ENCODE data around the gene IL12RB1. TPM values are rescaled to one million over a fixed set of nuclear protein-coding genes. Genes with fewer than 3 reads are reported as not detected.
A peak's percentile ranks its signal among the peaks of the same experiment; 100 is the strongest.

The IL12RB1 gene
- total and polyA plus RNA-seq, 12 donors = 0.28 to 7.4 (median 1.8) TPM; not detected in 1

- Histone ChIP-seq H3K4me1 (replicated peaks in 1 of 2) (peaks cover 6 to 19% of the 10 kb centered on the region in 2 donors), H3K4me3 (peak overlapping the region in 2 of 4 donors; percentile 4 to 77), H3K9me3 (replicated peaks in 1 of 3) (no peaks in the 10 kb centered on the region), H3K27me3 (no peaks in the 10 kb centered on the region), H3K36me3 (replicated peaks in 1 of 2) (no peaks in the 10 kb centered on the region), H3K27ac (peak overlapping the region in 1 of 5 donors; percentile 64)
- WGBS, 4 donors = 30 to 35% (median 32%) methylated on average over 11 of the region's 11 CpGs
- TF ChIP-seq, protein P1, sequence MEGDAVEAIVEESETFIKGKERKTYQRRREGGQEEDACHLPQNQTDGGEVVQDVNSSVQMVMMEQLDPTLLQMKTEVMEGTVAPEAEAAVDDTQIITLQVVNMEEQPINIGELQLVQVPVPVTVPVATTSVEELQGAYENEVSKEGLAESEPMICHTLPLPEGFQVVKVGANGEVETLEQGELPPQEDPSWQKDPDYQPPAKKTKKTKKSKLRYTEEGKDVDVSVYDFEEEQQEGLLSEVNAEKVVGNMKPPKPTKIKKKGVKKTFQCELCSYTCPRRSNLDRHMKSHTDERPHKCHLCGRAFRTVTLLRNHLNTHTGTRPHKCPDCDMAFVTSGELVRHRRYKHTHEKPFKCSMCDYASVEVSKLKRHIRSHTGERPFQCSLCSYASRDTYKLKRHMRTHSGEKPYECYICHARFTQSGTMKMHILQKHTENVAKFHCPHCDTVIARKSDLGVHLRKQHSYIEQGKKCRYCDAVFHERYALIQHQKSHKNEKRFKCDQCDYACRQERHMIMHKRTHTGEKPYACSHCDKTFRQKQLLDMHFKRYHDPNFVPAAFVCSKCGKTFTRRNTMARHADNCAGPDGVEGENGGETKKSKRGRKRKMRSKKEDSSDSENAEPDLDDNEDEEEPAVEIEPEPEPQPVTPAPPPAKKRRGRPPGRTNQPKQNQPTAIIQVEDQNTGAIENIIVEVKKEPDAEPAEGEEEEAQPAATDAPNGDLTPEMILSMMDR (IDR thresholded peaks at IDR 0.05) = no peak
- TF ChIP-seq POLR2A (IDR thresholded peaks at IDR 0.05) = no peak
- intact Hi-C loops (cut with DNase I) = loop anchor here (5.0 kb wide), 2 partner anchors 35 to 45 kb away; partner anchors contain the start of gene PIK3R2 (in 1 of the 2)
- no peak for DNase-seq
Measured at GRCh38 chr19:18117364-18117691, 30.6 kb upstream of the IL12RB1 start.

- WGBS, 4 donors = 92 to 100% (median 95%) methylated on average over 1 to 4 of the region's 4 CpGs
- H3K27ac ChIP-seq = no peak overlapping the region
- intact Hi-C loops (cut with DNase I) = loop anchor here (5.0 kb wide), 2 partner anchors 53 to 138 kb away; no protein-coding TSS in a partner anchor
- peaks cover 13 to 31% of the 10 kb centered on the region in 2 donors for H3K4me1 ChIP-seq (replicated peaks in 1 of 2)
- H3K9me3 ChIP-seq (replicated peaks in 1 of 3) = no peaks in the 10 kb centered on the region
- H3K4me3 ChIP-seq = no peak overlapping the region
- no peaks in the 10 kb centered on the region for H3K36me3 ChIP-seq (replicated peaks in 1 of 2)
- no peak for TF ChIP-seq POLR2A (IDR thresholded peaks at IDR 0.05)
- H3K27me3 ChIP-seq = no peaks in the 10 kb centered on the region
- DNase-seq = no peak
Measured at GRCh38 chr19:18114483-18114882, 27.7 kb upstream of the IL12RB1 start.

- Histone ChIP-seq H3K4me3 (no peak overlapping the region), H3K4me1 (replicated peaks in 1 of 2) (peaks cover 13 to 27% of the 10 kb centered on the region in 2 donors), H3K9me3 (replicated peaks in 1 of 3) (no peaks in the 10 kb centered on the region), H3K36me3 (replicated peaks in 1 of 2) (no peaks in the 10 kb centered on the region), H3K27me3 (no peaks in the 10 kb centered on the region), H3K27ac (no peak overlapping the region)
- no peak for DNase-seq
- 83 to 87% (median 85%) methylated on average over 5 of the region's 5 CpGs for WGBS, 4 donors
- intact Hi-C loops (cut with DNase I) = loop anchor here (5.0 kb wide), 2 partner anchors 53 to 138 kb away; no protein-coding TSS in a partner anchor
- TF ChIP-seq, protein P1 (IDR thresholded peaks at IDR 0.05) = no peak
- no peak for TF ChIP-seq POLR2A (IDR thresholded peaks at IDR 0.05)
Measured at GRCh38 chr19:18113827-18114226, 27.1 kb upstream of the IL12RB1 start.

DNA sequence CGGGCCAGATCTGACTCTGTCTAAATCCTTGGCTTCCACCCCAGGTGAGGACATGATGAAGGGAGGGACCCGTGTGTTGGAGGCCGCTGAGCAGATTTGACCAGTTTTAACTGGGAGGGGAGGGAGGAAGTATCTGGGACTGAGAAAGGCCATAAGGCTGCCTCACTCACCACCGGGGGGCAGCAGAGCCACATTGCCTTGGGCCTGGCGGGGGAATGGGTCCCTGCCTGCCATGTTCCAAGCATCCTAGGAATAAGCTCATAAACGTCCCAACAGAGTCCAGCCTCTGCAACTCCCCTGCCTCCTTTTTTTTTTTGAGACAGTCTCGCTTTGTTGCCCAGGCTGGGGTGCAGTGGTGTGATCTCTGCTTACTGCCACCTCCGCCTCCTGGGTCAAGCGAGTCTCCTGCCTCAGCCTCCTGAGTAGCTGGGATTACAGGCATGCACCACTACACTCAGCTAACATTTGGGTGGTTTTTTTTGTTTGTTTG, 26.3 kb upstream of the IL12RB1 start:
- Histone ChIP-seq H3K27me3 (no peaks in the 10 kb centered on the region), H3K4me1 (replicated peaks in 1 of 2) (peaks cover 13 to 20% of the 10 kb centered on the region in 2 donors), H3K27ac (no peak overlapping the region), H3K4me3 (no peak overlapping the region), H3K36me3 (replicated peaks in 1 of 2) (no peaks in the 10 kb centered on the region), H3K9me3 (replicated peaks in 1 of 3) (no peaks in the 10 kb centered on the region)
- TF ChIP-seq, protein P1 (IDR thresholded peaks at IDR 0.05) = peak; percentile 85 to 94 (median 86)
- no peak for TF ChIP-seq POLR2A (IDR thresholded peaks at IDR 0.05)
- DNase-seq = peak; percentile 83 to 94 (median 90)
- intact Hi-C loops (cut with DNase I) = loop anchor here (5.0 kb wide), 2 partner anchors 54 to 139 kb away; no protein-coding TSS in a partner anchor
- WGBS, 4 donors = 30 to 37% (median 32%) methylated on average over 8 to 9 of the region's 9 CpGs

All from adrenal gland (tissue), 12 donors.